Loucy (cell line): Measurements from ENCODE around the gene MAP2K1.

ENCODE experiments used
- H2AFZ ChIP-seq: fragments of 200-600 bp; sonication (generic); 2 replicates; pipeline ENCODE4 v1.6.0; 2016; ENCODE audit warnings: antibody characterized with exemption, mild to moderate bottlenecking, low read length, moderate library complexity
- H3F3A ChIP-seq: fragments of 200-600 bp; 2 replicates; pipeline ENCODE4 v1.6.0; 2016; ENCODE audit warnings: antibody characterized with exemption, low read depth, mild to moderate bottlenecking
- H3K27me3 ChIP-seq: fragments of 200-600 bp; sonication (generic); 2 replicates; pipeline ENCODE4 v1.6.1; 2014; ENCODE audit warnings: low read length, mild to moderate bottlenecking; ENCODE audit not compliant: insufficient read depth, poor library complexity, severe bottlenecking
- H3K36me3 ChIP-seq: fragments of 200-600 bp; sonication (generic); 2 replicates; pipeline ENCODE4 v1.6.1; 2016; ENCODE audit warnings: low read length; ENCODE audit not compliant: insufficient read depth
- H3K4me1 ChIP-seq: fragments of 200-600 bp; sonication (generic); 2 replicates; pipeline ENCODE4 v1.5.1; 2014; ENCODE audit warnings: low read length, mild to moderate bottlenecking; ENCODE audit not compliant: insufficient read depth, poor library complexity, severe bottlenecking
- H3K4me2 ChIP-seq: fragments of 200-600 bp; sonication (generic); 2 replicates; pipeline ENCODE4 v1.6.0; 2014; ENCODE audit warnings: antibody characterized with exemption, low read length, low read depth, mild to moderate bottlenecking; ENCODE audit not compliant: poor library complexity, severe bottlenecking
- H3K4me3 ChIP-seq: fragments of 200-600 bp; sonication (generic); 2 replicates; pipeline ENCODE4 v1.5.1; 2014; ENCODE audit warnings: low read length, mild to moderate bottlenecking, mixed read lengths; ENCODE audit not compliant: poor library complexity, severe bottlenecking
- H3K79me2 ChIP-seq: fragments of 200-600 bp; sonication (generic); 2 replicates; pipeline ENCODE4 v1.6.1; 2014; ENCODE audit warnings: low read length; ENCODE audit not compliant: insufficient read depth
- H3K9ac ChIP-seq: fragments of 200-600 bp; sonication (generic); 2 replicates; pipeline ENCODE4 v1.6.0; 2014; ENCODE audit warnings: mild to moderate bottlenecking, low read depth, low read length, moderate library complexity; ENCODE audit not compliant: poor library complexity, severe bottlenecking
- H3K9me2 ChIP-seq: fragments of 200-600 bp; sonication (generic); replicated peaks from 2 replicates; pipeline ENCODE4 v1.6.1; 2016; ENCODE audit warnings: low read depth, low read length, mixed read lengths
- H3K9me3 ChIP-seq: fragments of 200-600 bp; sonication (generic); 2 replicates; pipeline ENCODE4 v1.6.1; 2014; ENCODE audit warnings: mild to moderate bottlenecking, antibody characterized with exemption, low read length, low read depth; ENCODE audit not compliant: insufficient read depth
- H4K20me1 ChIP-seq: fragments of 200-600 bp; sonication (generic); 2 replicates; pipeline ENCODE4 v1.6.0; 2014; ENCODE audit warnings: antibody characterized with exemption, low read length, mild to moderate bottlenecking; ENCODE audit not compliant: insufficient read depth, poor library complexity, severe bottlenecking
- EZH2phosphoT487 ChIP-seq: fragments of 200-600 bp; IDR thresholded peaks from 2 replicates; pipeline ENCODE4 v1.6.1; 2018; ENCODE audit warnings: antibody characterized with exemption, mild to moderate bottlenecking, moderate library complexity, borderline replicate concordance
- TF ChIP-seq, protein P1 (sequence below): fragments of 200-600 bp; sonication (generic); conservative IDR thresholded peaks from 2 replicates; pipeline ENCODE4 v1.5.1; 2014; ENCODE audit warnings: mild to moderate bottlenecking, antibody characterized with exemption, low read length

The MAP2K1 gene

DNA sequence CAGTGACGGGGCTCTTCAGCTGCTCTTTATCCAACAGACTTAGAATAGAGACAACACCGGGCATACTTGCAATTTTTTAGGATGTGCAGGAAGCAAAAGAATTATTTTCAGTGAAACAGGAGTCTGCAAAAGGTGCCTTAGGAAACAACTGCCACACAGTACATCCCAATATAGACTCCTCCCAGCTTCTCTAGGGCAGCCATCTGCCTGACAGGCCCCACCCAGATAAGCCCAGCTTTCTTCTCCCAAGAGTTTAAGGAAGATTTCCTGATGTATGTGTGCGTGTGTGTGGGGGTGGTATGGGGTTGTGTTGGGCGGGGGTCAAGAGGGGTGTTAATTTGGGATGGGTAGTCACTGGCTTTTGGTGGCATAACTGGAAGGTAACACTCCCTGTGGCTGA, 21.5 kb downstream of the MAP2K1 start:
- Histone ChIP-seq H4K20me1 (peaks cover 18% of the 10 kb centered on the region), H3F3A (no peaks in the 10 kb centered on the region; the same call in none of the 2 replicates), H3K27me3 (no peaks in the 10 kb centered on the region), H3K79me2 (peaks cover 98% of the 10 kb centered on the region), H3K9ac (no peak overlapping the region), H3K4me3 (no peak overlapping the region), H2AFZ (no peak overlapping the region), H3K9me2 (no peaks in the 10 kb centered on the region), H3K9me3 (no peaks in the 10 kb centered on the region), H3K36me3 (no peaks in the 10 kb centered on the region), H3K4me1 (peaks cover 77% of the 10 kb centered on the region), H3K4me2 (no peak overlapping the region)
- TF ChIP-seq, protein P1, sequence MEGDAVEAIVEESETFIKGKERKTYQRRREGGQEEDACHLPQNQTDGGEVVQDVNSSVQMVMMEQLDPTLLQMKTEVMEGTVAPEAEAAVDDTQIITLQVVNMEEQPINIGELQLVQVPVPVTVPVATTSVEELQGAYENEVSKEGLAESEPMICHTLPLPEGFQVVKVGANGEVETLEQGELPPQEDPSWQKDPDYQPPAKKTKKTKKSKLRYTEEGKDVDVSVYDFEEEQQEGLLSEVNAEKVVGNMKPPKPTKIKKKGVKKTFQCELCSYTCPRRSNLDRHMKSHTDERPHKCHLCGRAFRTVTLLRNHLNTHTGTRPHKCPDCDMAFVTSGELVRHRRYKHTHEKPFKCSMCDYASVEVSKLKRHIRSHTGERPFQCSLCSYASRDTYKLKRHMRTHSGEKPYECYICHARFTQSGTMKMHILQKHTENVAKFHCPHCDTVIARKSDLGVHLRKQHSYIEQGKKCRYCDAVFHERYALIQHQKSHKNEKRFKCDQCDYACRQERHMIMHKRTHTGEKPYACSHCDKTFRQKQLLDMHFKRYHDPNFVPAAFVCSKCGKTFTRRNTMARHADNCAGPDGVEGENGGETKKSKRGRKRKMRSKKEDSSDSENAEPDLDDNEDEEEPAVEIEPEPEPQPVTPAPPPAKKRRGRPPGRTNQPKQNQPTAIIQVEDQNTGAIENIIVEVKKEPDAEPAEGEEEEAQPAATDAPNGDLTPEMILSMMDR = no peak
- TF ChIP-seq EZH2phosphoT487 = no peak

DNA sequence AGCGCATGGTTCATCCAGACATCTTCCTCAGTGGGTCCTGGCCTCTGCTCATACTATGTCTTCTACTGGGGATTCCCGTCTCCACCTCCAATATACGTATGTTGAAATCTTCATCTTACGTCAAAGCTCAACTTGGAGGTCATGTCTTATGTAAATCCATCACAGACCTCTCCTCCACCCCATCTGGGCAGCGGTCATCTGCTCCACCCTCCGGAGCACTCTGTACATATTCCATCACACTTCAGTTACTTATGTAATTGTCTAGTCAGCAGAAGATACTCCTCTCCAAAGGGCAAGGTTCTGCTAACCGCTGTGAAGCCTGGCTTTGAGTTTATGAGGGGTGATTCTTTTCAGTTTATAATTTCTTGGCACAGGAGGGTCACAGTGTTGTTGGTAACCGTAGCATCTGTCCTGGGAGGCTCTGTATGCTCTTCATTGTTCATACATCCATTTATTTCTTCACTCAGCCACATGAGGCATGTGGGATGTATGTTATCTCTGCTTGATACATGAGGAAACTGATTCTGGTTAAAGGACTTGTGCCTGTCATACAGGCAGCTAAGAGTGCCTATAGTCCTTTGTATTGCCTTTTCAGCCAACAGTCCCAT, 22.1 kb downstream of the MAP2K1 start:
- Histone ChIP-seq H3K9me2 (no peaks in the 10 kb centered on the region), H3K27me3 (no peaks in the 10 kb centered on the region), H3K9me3 (0 out of 2 replicates have a peak, but pooled peaks cover 3% of the 10 kb centered on the region), H3K36me3 (no peaks in the 10 kb centered on the region), H2AFZ (no peak overlapping the region), H3K79me2 (peaks cover 98% of the 10 kb centered on the region), H4K20me1 (peaks cover 18% of the 10 kb centered on the region), H3K4me2 (peak overlapping the region; percentile 85), H3K9ac (no peak overlapping the region), H3K4me3 (no peak overlapping the region), H3K4me1 (peaks cover 72% of the 10 kb centered on the region), H3F3A (no peaks in the 10 kb centered on the region; the same call in none of the 2 replicates)
- TF ChIP-seq EZH2phosphoT487 = no peak
- TF ChIP-seq, protein P1 = no peak

DNA sequence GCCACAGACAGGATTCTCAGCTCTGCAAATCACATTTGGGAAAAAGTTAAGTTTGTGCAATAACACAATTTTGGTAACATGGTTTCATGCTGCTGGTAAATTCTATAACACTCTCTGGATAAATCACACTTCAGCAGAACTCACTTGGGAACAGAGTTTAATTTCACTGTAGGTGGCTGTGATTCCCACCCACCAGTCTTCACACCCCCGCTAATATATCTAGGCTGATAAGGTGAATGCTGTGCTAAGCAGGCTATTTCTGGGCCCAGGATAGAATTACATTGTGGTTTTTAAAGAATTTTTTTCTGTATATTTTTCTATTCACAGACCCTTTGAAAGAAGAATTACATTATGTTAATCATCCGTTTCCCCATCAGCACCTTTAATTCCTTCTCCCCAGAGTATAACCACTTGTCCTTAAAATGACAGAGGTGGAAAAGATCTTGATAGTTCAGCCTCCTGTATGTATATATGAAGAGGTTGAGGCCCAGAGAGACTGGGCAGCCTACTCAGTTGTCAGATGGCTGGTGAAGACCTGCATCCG, 22.9 kb downstream of the MAP2K1 start:
- TF ChIP-seq, protein P1 = no peak
- no peak for TF ChIP-seq EZH2phosphoT487
- Histone ChIP-seq H3K4me1 (peaks cover 63% of the 10 kb centered on the region), H4K20me1 (peaks cover 18% of the 10 kb centered on the region), H3K4me3 (peak overlapping the region; percentile 65), H3K36me3 (peaks cover 6% of the 10 kb centered on the region; the same call in 1 of the 2 replicates), H3F3A (no peaks in the 10 kb centered on the region; the same call in none of the 2 replicates), H3K9ac (peak overlapping the region; percentile 44), H3K79me2 (peaks cover 98% of the 10 kb centered on the region), H3K9me2 (no peaks in the 10 kb centered on the region), H3K9me3 (peaks cover 12% of the 10 kb centered on the region; the same call in 1 of the 2 replicates), H2AFZ (no peak overlapping the region), H3K27me3 (no peaks in the 10 kb centered on the region), H3K4me2 (peak overlapping the region; percentile 85)
